AG04450 (cell line): Measurements from ENCODE around the gene NDUFS1. TPM values are rescaled to one million over a fixed set of nuclear protein-coding genes. Genes with fewer than 3 reads are reported as not detected.
"Not testable (repeated sequence)": the region's sequence is repeated elsewhere in the genome, so short reads cannot be mapped to it uniquely, and the experiment has no call there.

ENCODE experiments used
- CTCF ChIA-PET: fragments of 300-600, 350-600 bp; formaldehyde crosslinking; extraction: SDS; loops from one replicate; lab custom pipeline; 2022; ENCODE audit warnings: antibody characterized with exemption, inconsistent platforms; lab: Charles Lee
- POLR2A ChIA-PET: fragments of 350-600 bp; formaldehyde crosslinking; extraction: SDS; loops from one replicate; lab custom pipeline; 2021; ENCODE audit warnings: antibody characterized with exemption, inconsistent platforms; lab: Yijun Ruan, JAX
- DNase-seq: peaks from one replicate; pipeline ENCODE4 v3.0.0-alpha.2; 2011; ENCODE audit warnings: low read depth, low spot score
- H3K27ac ChIP-seq: one replicate; pipeline ENCODE4 v1.5.1; 2012; ENCODE audit warnings: low read depth, low read length, control low read depth
- H3K27me3 ChIP-seq: one replicate; pipeline ENCODE4 v1.6.0; 2012; ENCODE audit warnings: low read length; ENCODE audit not compliant: control insufficient read depth, insufficient read depth
- H3K4me3 ChIP-seq: 2 replicates; pipeline ENCODE4 v1.5.1; 2011; ENCODE audit warnings: mild to moderate bottlenecking, low read depth, low read length, control low read depth
- H3K9me3 ChIP-seq: 2 replicates; pipeline ENCODE4 v1.5.1; 2012; ENCODE audit warnings: low read length; ENCODE audit not compliant: control insufficient read depth, insufficient read depth
- CTCF ChIP-seq: IDR thresholded peaks from 2 replicates; pipeline ENCODE4 v1.5.1; 2011; ENCODE audit warnings: low read depth, low read length, control low read depth, inconsistent platforms
- polyA plus RNA-seq: library from polyadenylated mRNA; depleted of rRNA; stranded (reverse); fragments of >200 nt; gene quantifications from 2 replicates; pipeline ENCODE4 v1.2.3, GENCODE V29; 2011

Gene NDUFS1
- polyA plus RNA-seq, 1 experiment, result 129 TPM

DNA sequence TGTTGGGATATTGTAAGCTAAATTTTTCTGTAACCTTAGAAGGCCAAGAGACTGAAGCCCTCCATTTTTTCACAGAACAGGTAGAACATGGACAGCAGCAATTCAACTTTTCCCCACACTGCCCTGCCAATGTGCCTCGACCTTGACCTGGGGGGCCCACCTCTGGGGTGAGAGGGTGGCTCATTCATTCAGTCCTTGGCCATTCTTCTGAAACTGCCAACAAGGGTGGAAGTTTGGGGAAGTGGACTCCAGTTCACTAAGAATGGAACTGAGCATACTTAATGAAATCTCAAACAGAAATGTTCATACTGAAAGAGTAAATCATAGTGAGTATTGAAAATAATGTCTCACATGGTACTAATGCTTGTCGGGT lies 1.5 kb upstream of the NDUFS1 start:
- no peak for DNase-seq
- Histone ChIP-seq H3K4me3 (peak overlapping the region; percentile 94), H3K27me3 (no peaks in the 10 kb centered on the region), H3K27ac (no peak overlapping the region), H3K9me3 (no peaks in the 10 kb centered on the region)
- TF ChIP-seq CTCF, result no peak
- ChIA-PET POLR2A (interaction anchor here (1.3 to 1.5 kb wide), 2 partner anchors 114 to 115 kb away, joined by 3 to 4 read pairs; partner anchors contain the start of gene ZDBF2), CTCF (interaction anchor here (1.1 to 1.6 kb wide), 2 partner anchors 9 to 172 kb away, joined by 3 to 4 read pairs; no protein-coding TSS in a partner anchor)

DNA sequence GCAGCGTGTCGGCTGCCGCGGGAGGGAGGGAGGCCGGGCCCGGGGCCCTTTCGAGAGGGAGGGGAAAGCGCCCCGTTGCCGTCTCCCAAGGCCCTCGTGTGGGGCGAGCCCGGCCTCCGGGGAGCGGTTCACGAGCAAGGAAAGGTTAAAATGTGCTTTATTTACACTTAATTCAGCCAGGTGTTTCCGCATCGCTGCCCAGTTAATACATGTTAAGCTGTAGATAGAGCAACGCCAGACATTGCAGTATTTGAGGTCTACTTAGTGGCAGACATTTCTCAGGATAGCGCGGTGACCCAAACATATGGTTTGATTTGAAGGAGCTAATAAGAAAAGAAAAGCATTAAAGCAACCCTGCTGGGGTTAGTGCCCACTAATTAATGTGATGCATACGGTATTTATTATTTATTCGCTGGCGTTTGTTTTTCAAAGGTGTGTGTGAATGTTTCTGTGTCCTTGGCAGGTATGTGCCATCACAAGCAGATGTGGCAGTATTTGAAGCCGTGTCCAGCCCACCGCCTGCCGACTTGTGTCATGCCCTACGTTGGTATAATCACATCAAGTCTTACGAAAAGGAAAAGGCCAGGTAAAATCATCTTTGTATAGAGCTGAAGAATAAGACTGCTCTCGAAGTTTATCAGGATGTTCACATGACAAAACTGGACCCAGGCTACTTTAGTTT lies 1.0 kb upstream of the NDUFS1 start:
- TF ChIP-seq CTCF, result no peak
- DNase-seq, result no peak
- POLR2A ChIA-PET, result interaction anchor here (1.3 to 1.5 kb wide), 2 partner anchors 114 to 115 kb away, joined by 3 to 4 read pairs; partner anchors contain the start of gene ZDBF2
- H3K9me3 ChIP-seq, result no peaks in the 10 kb centered on the region
- peak overlapping the region; percentile 93 for H3K27ac ChIP-seq
- H3K27me3 ChIP-seq, result no peaks in the 10 kb centered on the region
- CTCF ChIA-PET, result interaction anchor here (0.6 to 1.6 kb wide), 2 partner anchors 8 to 389 kb away, joined by 3 read pairs; no protein-coding TSS in a partner anchor
- H3K4me3 ChIP-seq, result peak overlapping the region; percentile 94

DNA sequence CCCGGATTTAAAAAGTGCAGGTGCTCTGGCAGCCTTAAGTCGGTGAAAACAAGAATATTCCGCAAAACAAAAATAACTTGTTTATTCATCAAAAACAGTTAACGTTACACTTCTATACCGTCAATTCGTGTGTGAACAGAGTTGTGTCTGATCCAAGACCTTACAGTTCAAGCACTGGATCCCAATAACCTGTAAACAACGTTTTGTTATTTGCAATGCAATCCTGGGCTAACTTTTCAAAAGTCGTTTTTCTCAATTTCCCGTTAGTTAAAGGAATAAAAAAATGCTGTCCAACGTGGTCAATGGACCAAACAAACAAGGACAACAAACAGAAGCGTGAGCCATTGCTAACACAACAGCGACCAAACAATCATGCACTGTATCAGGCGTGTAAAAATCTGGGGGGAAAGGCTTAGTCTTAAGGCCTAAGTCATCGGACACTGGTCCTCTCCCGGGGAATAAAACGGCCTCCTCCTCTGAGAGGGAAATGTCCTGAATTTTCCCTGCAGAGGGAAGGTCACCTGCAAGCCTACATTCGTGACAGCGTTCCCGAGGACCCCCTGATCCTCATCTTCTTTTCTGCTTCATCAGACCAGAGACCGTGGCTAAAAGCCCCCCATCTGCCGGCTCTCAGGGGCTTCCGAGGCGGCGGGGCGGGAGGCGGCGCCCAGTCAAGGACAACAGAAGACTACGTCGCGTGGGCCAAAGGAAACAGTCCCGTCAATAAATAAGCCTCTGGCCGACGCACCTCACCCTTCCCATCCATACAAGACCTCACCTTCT lies 490 bp downstream of the NDUFS1 start:
- Histone ChIP-seq H3K27ac (peak overlapping the region; percentile 81), H3K4me3 (peak overlapping the region; percentile 94), H3K27me3 (no peaks in the 10 kb centered on the region), H3K9me3 (no peaks in the 10 kb centered on the region)
- CTCF ChIA-PET, result no interaction called here
- TF ChIP-seq CTCF, result no peak
- no peak for DNase-seq
- POLR2A ChIA-PET, result interaction anchor here (0.6 to 1.0 kb wide), 5 partner anchors 21 to 1007 kb away, joined by 3 to 5 read pairs (median 4); partner anchors contain the start of gene INO80D

DNA sequence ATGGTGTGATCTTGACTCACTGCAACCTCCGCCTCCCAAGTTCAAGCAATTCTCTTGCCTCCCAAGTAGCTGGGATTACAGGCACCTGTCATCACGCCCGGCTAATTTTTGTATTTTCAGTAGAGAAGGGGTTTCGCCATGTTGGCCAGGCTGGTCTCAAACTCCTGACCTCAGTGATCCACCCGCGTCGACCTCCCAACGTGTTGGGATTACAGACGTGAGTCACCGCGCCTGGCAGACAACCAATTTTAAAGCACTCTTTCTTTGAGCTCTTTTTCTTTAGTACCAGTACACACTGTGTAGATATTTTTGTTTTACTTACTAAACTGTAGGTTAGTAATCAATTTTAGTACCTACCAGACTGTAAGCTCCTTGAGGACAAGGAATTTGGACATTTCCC lies 2.2 kb downstream of the NDUFS1 start:
- POLR2A ChIA-PET, H3K27ac ChIP-seq, H3K4me3 ChIP-seq, H3K9me3 ChIP-seq, H3K27me3 ChIP-seq, DNase-seq, CTCF ChIA-PET: not testable (repeated sequence)

DNA sequence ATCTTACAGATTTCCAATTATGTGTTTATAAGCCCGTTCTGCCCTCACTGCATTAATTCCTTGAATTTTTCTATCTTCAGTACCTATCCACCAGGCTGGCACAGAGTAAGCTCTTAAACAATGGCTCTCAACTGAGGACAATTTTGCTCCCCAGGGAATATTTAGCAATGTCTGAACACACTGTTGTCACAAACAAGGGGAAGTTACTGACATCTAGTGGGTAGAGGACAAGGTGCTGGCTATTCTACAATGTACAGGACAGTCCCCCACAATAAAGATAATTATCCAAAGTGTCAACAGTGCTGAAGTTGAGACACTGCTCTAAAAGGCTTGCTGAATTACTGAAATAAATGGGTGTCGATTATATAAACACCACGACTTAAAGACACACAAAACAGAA lies 5.0 kb downstream of the NDUFS1 start:
- DNase-seq, result no peak

More for the DNA sequence above, 5.0 kb downstream of the NDUFS1 start:
- TF ChIP-seq CTCF, result no peak
- H3K9me3 ChIP-seq, result no peaks in the 10 kb centered on the region
- ChIA-PET POLR2A (no interaction called here), CTCF (interaction anchor here (0.6 kb wide), 1 partner anchor 140 kb away, joined by 9 read pairs; no protein-coding TSS in a partner anchor)
- no peaks in the 10 kb centered on the region for H3K27me3 ChIP-seq
- H3K4me3 ChIP-seq, result no peak overlapping the region
- no peak overlapping the region for H3K27ac ChIP-seq
